SK-N-SH treated with all-trans-retinoic acid at 6 μM for 48 hours (cell line): ENCODE results near the gene CAPN10.

Source experiments
- ATAC-seq: fragments of 200-7000 bp; cut with Tn5 transposase; 3 replicates; pipeline ENCODE4 v1.9.1; 2020; ENCODE audit warnings: mild to moderate bottlenecking, moderate library complexity
- ARNTL ChIP-seq: fragments of 450-650 bp; formaldehyde crosslinking; IDR thresholded peaks from 2 replicates; pipeline ENCODE4 v1.5.0; 2020; ENCODE audit warnings: low read depth, mild to moderate bottlenecking, moderate library complexity, borderline replicate concordance
- CSDC2 ChIP-seq: fragments of 250-450 bp; sonication (Bioruptor Pico); IDR thresholded peaks from 2 replicates; pipeline ENCODE4 v1.5.0; 2020; ENCODE audit warnings: mild to moderate bottlenecking, moderate library complexity
- ESRRG ChIP-seq: fragments of 250-450 bp; sonication (Bioruptor Pico); IDR thresholded peaks from 2 replicates; pipeline ENCODE4 v1.6.1; 2021; ENCODE audit warnings: mild to moderate bottlenecking
- GLIS3 ChIP-seq: fragments of 250-450 bp; sonication (Bioruptor Pico); IDR thresholded peaks from 2 replicates; pipeline ENCODE4 v1.5.0; 2020; ENCODE audit warnings: mild to moderate bottlenecking, moderate library complexity
- ISL1 ChIP-seq: fragments of 250-450 bp; sonication (Bioruptor Pico); IDR thresholded peaks from 2 replicates; pipeline ENCODE4 v2.1.2; 2022; ENCODE audit warnings: mild to moderate bottlenecking, moderate library complexity
- OSR1 ChIP-seq: fragments of 250-450 bp; sonication (Bioruptor Pico); IDR thresholded peaks from 2 replicates; pipeline ENCODE4 v1.8.0; 2022; ENCODE audit warnings: moderate library complexity, mild to moderate bottlenecking, inconsistent platforms
- PPARA ChIP-seq: fragments of 250-450 bp; sonication (Bioruptor Pico); IDR thresholded peaks from 2 replicates; pipeline ENCODE4 v1.5.0; 2020; ENCODE audit warnings: mild to moderate bottlenecking, borderline replicate concordance
- SNAI2 ChIP-seq: fragments of 250-450 bp; sonication (Bioruptor Pico); IDR thresholded peaks from 2 replicates; pipeline ENCODE4 v1.5.0; 2020; ENCODE audit warnings: mild to moderate bottlenecking, moderate library complexity
- TCF4 ChIP-seq: fragments of 250-450 bp; sonication (Bioruptor Pico); IDR thresholded peaks from 2 replicates; pipeline ENCODE4 v1.8.0; 2021; ENCODE audit warnings: mild to moderate bottlenecking, moderate library complexity, borderline replicate concordance
- ZC3H10 ChIP-seq: fragments of 250-450 bp; sonication (Bioruptor Pico); IDR thresholded peaks from 2 replicates; pipeline ENCODE4 v1.5.1; 2021; ENCODE audit warnings: mild to moderate bottlenecking, moderate library complexity
- ZFP30 ChIP-seq: fragments of 450-650 bp; formaldehyde crosslinking; IDR thresholded peaks from 2 replicates; pipeline ENCODE4 v1.5.0; 2022; ENCODE audit warnings: mild to moderate bottlenecking, moderate library complexity
- TF ChIP-seq, protein P1 (sequence below): fragments of 250-450 bp; sonication (Bioruptor Pico); IDR thresholded peaks from 2 replicates; pipeline ENCODE4 v1.8.0; 2020; ENCODE audit warnings: mild to moderate bottlenecking, moderate library complexity, borderline replicate concordance
- TF ChIP-seq, protein P2 (sequence below): fragments of 250-450 bp; sonication (Bioruptor Pico); IDR thresholded peaks from 2 replicates; pipeline ENCODE4 v1.5.0; 2020; ENCODE audit warnings: mild to moderate bottlenecking, moderate library complexity
- TF ChIP-seq, protein P3 (sequence below): fragments of 250-450 bp; sonication (Bioruptor Pico); IDR thresholded peaks from 2 replicates; pipeline ENCODE4 v1.8.0; 2021; ENCODE audit warnings: low read depth, mild to moderate bottlenecking, moderate library complexity, borderline replicate concordance
- TF ChIP-seq, protein P4 (sequence below): fragments of 250-450 bp; sonication (Bioruptor Pico); IDR thresholded peaks from 2 replicates; pipeline ENCODE4 v1.5.1; 2020; ENCODE audit warnings: low read depth, mild to moderate bottlenecking, moderate library complexity

Gene CAPN10

DNA sequence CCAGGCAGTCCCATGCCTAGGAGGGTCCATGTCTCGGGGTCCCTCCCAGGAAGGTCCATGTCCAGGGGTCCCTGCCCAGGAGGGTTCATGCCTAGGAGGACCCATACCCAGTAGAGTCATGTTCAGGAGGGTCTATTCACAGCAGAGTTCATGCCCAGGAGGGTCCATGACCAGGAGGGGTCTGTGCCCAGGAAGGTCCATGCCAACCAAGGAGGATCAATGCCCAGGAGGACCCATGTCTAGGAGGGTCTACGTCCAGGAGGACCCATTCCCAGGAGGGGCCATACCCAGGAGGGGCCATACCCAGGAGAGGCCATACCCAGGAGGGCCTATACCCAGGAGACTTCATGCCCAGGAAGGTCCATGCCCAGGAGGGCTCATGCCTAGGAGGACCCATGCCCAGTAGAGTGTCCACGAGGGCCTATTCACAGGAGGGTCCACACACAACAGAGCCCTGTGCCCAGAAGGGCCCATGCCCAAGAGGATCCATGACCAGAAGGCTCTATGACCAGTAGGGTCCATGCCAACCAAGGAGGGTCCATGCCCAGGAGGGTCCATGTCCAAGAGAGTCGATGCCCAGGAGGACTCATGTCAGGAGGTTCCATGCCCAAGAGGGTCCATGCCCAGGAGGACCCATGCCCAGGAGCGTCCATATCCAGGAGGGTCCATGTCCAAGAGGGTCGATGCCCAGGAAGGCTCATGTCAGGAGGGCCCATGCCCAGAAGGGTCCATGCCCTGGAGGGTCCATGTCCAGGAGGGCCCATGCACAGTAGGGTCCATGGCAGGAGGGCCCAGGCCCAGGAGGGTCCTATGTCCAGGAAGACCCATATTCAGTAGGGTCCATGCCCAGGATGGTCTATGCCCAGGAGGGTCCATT is 48.8 kb downstream of the CAPN10 start (continued):
- TF ChIP-seq, protein P1, sequence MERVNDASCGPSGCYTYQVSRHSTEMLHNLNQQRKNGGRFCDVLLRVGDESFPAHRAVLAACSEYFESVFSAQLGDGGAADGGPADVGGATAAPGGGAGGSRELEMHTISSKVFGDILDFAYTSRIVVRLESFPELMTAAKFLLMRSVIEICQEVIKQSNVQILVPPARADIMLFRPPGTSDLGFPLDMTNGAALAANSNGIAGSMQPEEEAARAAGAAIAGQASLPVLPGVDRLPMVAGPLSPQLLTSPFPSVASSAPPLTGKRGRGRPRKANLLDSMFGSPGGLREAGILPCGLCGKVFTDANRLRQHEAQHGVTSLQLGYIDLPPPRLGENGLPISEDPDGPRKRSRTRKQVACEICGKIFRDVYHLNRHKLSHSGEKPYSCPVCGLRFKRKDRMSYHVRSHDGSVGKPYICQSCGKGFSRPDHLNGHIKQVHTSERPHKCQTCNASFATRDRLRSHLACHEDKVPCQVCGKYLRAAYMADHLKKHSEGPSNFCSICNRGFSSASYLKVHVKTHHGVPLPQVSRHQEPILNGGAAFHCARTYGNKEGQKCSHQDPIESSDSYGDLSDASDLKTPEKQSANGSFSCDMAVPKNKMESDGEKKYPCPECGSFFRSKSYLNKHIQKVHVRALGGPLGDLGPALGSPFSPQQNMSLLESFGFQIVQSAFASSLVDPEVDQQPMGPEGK (CRISPR knock-in tag), result no peak

DNA sequence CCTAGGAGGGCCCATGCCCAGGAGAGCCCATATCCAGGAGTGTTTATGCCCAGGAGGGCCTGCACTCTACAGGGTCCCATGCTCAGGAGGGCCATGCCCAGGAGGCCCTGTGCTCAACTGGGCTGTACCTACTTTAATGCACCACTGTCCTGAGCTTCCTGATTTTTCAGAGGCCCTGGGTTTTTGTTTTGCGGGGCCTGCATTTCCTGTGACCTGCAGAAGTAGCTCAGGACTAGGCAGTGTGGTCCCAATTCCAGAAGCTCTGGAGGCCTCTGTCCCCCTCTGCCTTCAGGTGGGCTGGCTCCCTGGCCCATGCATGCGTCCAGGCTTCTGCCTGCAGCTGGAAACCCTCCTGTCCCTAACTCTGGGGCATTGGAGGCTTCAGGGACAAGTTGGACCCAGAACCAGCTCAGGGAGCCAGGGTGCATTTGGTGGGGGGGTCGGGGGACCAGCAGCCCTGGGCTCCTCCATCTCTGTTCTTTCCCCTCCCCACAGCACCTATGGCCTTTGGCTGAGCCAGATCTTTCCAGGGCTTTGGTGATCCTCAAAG is 49.5 kb downstream of the CAPN10 start:
- TF ChIP-seq SNAI2 (CRISPR knock-in tag), result no peak
- ATAC-seq, result no peak

DNA sequence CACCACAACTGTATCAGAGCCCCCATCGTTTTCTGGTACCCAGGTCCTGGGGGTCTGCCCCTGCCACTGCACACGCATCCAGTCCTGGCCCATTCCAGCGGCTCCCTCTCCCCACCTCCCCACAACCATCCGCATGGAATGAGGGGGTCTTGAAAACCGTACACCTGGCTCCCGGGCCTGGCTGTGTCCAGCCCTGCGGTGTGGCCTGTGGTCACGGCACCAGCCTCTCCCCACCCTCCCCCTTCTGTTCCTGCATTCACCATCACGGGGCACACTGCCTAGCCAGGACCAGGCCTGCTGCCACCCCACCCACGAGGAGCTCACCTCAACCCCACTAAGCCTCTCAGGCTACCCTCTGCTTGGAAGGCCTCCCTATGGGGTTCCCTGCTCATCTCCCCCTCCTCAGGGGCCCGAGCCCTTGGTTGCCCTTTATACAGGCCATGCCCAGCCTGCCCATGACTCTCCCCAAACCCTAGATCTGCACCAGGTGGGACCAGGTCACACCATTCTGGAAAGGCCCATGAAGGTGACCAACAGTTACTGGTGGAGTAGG is 50.1 kb downstream of the CAPN10 start:
- ATAC-seq, result no peak
- TF ChIP-seq ARNTL (no peak), GLIS3 (CRISPR knock-in tag) (no peak), ZFP30 (CRISPR knock-in tag) (no peak), PPARA (no peak), ISL1 (CRISPR knock-in tag) (no peak), ESRRG (CRISPR knock-in tag) (no peak), OSR1 (no peak), TCF4 (no peak), SNAI2 (CRISPR knock-in tag) (no peak), CSDC2 (no peak)
- TF ChIP-seq, protein P2, sequence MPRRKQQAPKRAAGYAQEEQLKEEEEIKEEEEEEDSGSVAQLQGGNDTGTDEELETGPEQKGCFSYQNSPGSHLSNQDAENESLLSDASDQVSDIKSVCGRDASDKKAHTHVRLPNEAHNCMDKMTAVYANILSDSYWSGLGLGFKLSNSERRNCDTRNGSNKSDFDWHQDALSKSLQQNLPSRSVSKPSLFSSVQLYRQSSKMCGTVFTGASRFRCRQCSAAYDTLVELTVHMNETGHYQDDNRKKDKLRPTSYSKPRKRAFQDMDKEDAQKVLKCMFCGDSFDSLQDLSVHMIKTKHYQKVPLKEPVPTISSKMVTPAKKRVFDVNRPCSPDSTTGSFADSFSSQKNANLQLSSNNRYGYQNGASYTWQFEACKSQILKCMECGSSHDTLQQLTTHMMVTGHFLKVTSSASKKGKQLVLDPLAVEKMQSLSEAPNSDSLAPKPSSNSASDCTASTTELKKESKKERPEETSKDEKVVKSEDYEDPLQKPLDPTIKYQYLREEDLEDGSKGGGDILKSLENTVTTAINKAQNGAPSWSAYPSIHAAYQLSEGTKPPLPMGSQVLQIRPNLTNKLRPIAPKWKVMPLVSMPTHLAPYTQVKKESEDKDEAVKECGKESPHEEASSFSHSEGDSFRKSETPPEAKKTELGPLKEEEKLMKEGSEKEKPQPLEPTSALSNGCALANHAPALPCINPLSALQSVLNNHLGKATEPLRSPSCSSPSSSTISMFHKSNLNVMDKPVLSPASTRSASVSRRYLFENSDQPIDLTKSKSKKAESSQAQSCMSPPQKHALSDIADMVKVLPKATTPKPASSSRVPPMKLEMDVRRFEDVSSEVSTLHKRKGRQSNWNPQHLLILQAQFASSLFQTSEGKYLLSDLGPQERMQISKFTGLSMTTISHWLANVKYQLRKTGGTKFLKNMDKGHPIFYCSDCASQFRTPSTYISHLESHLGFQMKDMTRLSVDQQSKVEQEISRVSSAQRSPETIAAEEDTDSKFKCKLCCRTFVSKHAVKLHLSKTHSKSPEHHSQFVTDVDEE (CRISPR knock-in tag), result no peak
- TF ChIP-seq, protein P3, sequence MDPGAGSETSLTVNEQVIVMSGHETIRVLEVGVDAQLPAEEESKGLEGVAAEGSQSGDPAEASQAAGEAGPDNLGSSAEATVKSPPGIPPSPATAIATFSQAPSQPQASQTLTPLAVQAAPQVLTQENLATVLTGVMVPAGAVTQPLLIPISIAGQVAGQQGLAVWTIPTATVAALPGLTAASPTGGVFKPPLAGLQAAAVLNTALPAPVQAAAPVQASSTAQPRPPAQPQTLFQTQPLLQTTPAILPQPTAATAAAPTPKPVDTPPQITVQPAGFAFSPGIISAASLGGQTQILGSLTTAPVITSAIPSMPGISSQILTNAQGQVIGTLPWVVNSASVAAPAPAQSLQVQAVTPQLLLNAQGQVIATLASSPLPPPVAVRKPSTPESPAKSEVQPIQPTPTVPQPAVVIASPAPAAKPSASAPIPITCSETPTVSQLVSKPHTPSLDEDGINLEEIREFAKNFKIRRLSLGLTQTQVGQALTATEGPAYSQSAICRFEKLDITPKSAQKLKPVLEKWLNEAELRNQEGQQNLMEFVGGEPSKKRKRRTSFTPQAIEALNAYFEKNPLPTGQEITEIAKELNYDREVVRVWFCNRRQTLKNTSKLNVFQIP (CRISPR knock-in tag), result no peak
- TF ChIP-seq, protein P4, sequence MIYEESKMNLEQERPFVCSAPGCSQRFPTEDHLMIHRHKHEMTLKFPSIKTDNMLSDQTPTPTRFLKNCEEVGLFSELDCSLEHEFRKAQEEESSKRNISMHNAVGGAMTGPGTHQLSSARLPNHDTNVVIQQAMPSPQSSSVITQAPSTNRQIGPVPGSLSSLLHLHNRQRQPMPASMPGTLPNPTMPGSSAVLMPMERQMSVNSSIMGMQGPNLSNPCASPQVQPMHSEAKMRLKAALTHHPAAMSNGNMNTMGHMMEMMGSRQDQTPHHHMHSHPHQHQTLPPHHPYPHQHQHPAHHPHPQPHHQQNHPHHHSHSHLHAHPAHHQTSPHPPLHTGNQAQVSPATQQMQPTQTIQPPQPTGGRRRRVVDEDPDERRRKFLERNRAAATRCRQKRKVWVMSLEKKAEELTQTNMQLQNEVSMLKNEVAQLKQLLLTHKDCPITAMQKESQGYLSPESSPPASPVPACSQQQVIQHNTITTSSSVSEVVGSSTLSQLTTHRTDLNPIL (CRISPR knock-in tag), result no peak
- TF ChIP-seq, protein P1 (CRISPR knock-in tag), result no peak

DNA sequence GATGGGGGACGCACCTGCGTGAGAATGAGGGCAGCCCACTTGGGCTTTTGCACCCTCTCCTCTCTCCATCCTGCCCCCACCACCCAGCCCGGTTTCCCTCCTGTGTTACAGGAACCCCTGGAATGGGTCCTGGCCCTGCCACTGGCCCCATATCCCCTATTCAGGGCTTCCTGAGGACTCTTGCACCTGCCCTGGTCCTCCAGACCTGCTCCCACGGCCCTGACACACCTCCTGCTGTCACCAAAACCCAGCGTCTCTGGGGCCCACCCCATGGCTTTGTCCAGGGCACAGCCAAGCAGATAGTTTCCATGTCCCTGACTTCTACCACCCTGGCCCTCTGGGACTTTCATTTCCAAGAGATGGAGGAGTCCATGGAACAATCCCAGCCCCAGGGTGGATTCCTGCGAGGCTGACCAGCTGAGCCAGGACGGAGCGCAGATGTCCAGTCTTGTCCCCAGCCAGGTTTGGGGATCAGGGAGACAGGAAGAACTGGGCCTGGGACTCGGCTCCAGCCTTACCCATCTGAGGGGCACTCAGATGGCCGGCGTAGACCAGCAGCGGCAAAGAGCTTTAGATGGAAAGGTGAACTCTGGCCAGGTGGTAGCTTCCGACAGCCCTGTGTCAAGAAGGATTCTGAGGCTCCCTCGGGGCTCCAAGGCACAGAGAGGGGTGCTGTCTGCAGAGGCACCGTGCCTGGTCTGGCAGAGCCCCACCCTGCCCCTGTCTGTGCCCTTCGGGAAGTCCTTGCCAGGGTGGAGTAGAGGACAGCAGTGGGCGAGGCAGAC is 50.8 kb downstream of the CAPN10 start:
- no peak for ATAC-seq
- TF ChIP-seq CSDC2, result no peak
- no peak for TF ChIP-seq ESRRG (CRISPR knock-in tag)
- no peak for TF ChIP-seq SNAI2 (CRISPR knock-in tag)
- no peak for TF ChIP-seq ZC3H10 (CRISPR knock-in tag)
